SU-DHL-6 (cell line): Measurements from ENCODE around the gene EIF2AK3.
A peak's percentile ranks its signal among the peaks of the same experiment; 100 is the strongest.
"Not testable (repeated sequence)": the region's sequence is repeated elsewhere in the genome, so short reads cannot be mapped to it uniquely, and the experiment has no call there.

Source experiments
- H2AFZ ChIP-seq: fragments of 200-600 bp; sonication (generic); 2 replicates; pipeline ENCODE4 v1.6.1; 2014; ENCODE audit warnings: low read depth, mild to moderate bottlenecking, moderate library complexity, mixed read lengths, antibody characterized with exemption, low read length; ENCODE audit not compliant: severe bottlenecking
- H3F3A ChIP-seq: fragments of 200-600 bp; shearing (Covaris generic); 2 replicates; pipeline ENCODE4 v1.6.0; 2016; ENCODE audit warnings: antibody characterized with exemption, mild to moderate bottlenecking; ENCODE audit not compliant: insufficient read depth
- H3K27ac ChIP-seq: fragments of 200-600 bp; sonication (generic); 2 replicates; pipeline ENCODE4 v1.5.1; 2016; ENCODE audit warnings: low read depth, mild to moderate bottlenecking, low read length, moderate library complexity, mixed read lengths
- H3K27me3 ChIP-seq: fragments of 200-600 bp; sonication (generic), shearing (Covaris generic); 2 replicates; pipeline ENCODE4 v1.6.0; 2014; ENCODE audit warnings: mild to moderate bottlenecking, low read length
- H3K36me3 ChIP-seq: fragments of 200-600 bp; sonication (generic); 2 replicates; pipeline ENCODE4 v1.6.1; 2014; ENCODE audit warnings: mild to moderate bottlenecking, low read length, mixed read lengths
- H3K4me2 ChIP-seq: fragments of 300-600, 200-600 bp; shearing (Covaris generic), sonication (generic); 2 replicates; pipeline ENCODE4 v1.6.0; 2014; ENCODE audit warnings: low read length, low read depth, mild to moderate bottlenecking; ENCODE audit not compliant: poor library complexity, severe bottlenecking
- H3K4me3 ChIP-seq: fragments of 200-600 bp; sonication (generic); 2 replicates; pipeline ENCODE4 v1.5.1; 2014; ENCODE audit warnings: antibody characterized with exemption, low read length, mild to moderate bottlenecking, mixed read lengths; ENCODE audit not compliant: insufficient read depth, poor library complexity, severe bottlenecking
- H3K79me2 ChIP-seq: fragments of 200-600 bp; sonication (generic); 2 replicates; pipeline ENCODE4 v1.6.1; 2014; ENCODE audit warnings: mild to moderate bottlenecking, low read length, moderate library complexity; ENCODE audit not compliant: insufficient read depth
- H3K9ac ChIP-seq: fragments of 200-600 bp; sonication (generic); 2 replicates; pipeline ENCODE4 v1.7.0; 2014; ENCODE audit warnings: mild to moderate bottlenecking, low read length
- H3K9me2 ChIP-seq: fragments of 200-600 bp; sonication (generic); replicated peaks from 2 replicates; pipeline ENCODE4 v1.6.1; 2014; ENCODE audit warnings: low read length; ENCODE audit not compliant: insufficient read depth
- H3K9me3 ChIP-seq: fragments of 200-600 bp; sonication (generic); 2 replicates; pipeline ENCODE4 v1.6.1; 2014; ENCODE audit warnings: low read length, mixed read lengths; ENCODE audit not compliant: insufficient read depth
- H4K20me1 ChIP-seq: fragments of 200-600 bp; sonication (generic); 2 replicates; pipeline ENCODE4 v1.6.1; 2014; ENCODE audit warnings: low read depth, mild to moderate bottlenecking, antibody characterized with exemption, low read length, moderate library complexity, mixed read lengths
- EZH2phosphoT487 ChIP-seq: fragments of 200-600 bp; sonication (generic), shearing (Covaris generic); conservative IDR thresholded peaks from 2 replicates; pipeline ENCODE4 v1.6.1; 2018; ENCODE audit warnings: mild to moderate bottlenecking, antibody characterized with exemption, low read length, moderate library complexity, mixed read lengths
- TF ChIP-seq, protein P1 (sequence below): fragments of 200-600 bp; sonication (generic); IDR thresholded peaks from one replicate; pipeline ENCODE4 v1.5.1; 2017; ENCODE audit warnings: antibody characterized with exemption, mild to moderate bottlenecking, low read length, moderate library complexity; ENCODE audit not compliant: insufficient read depth, poor library complexity, severe bottlenecking

EIF2AK3 gene

GRCh38 chr2:88626171-88627054, 851 bp downstream of the EIF2AK3 start:
- Histone ChIP-seq H2AFZ (no peak overlapping the region), H3F3A (peaks cover 7% of the 10 kb centered on the region; the same call in 1 of the 2 replicates), H3K9me2 (no peaks in the 10 kb centered on the region), H3K9me3 (no peaks in the 10 kb centered on the region), H3K27ac (peak overlapping the region; percentile 72), H3K79me2 (peaks cover 61% of the 10 kb centered on the region), H3K4me2 (peak overlapping the region; percentile 88), H4K20me1 (peaks cover 3% of the 10 kb centered on the region; the same call in 1 of the 2 replicates), H3K27me3 (no peaks in the 10 kb centered on the region), H3K9ac (peak overlapping the region; percentile 90), H3K4me3 (peak overlapping the region; percentile 91), H3K36me3 (peaks cover 4% of the 10 kb centered on the region; the same call in 1 of the 2 replicates)
- TF ChIP-seq, protein P1, sequence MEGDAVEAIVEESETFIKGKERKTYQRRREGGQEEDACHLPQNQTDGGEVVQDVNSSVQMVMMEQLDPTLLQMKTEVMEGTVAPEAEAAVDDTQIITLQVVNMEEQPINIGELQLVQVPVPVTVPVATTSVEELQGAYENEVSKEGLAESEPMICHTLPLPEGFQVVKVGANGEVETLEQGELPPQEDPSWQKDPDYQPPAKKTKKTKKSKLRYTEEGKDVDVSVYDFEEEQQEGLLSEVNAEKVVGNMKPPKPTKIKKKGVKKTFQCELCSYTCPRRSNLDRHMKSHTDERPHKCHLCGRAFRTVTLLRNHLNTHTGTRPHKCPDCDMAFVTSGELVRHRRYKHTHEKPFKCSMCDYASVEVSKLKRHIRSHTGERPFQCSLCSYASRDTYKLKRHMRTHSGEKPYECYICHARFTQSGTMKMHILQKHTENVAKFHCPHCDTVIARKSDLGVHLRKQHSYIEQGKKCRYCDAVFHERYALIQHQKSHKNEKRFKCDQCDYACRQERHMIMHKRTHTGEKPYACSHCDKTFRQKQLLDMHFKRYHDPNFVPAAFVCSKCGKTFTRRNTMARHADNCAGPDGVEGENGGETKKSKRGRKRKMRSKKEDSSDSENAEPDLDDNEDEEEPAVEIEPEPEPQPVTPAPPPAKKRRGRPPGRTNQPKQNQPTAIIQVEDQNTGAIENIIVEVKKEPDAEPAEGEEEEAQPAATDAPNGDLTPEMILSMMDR, result no peak
- TF ChIP-seq EZH2phosphoT487, result no peak

DNA sequence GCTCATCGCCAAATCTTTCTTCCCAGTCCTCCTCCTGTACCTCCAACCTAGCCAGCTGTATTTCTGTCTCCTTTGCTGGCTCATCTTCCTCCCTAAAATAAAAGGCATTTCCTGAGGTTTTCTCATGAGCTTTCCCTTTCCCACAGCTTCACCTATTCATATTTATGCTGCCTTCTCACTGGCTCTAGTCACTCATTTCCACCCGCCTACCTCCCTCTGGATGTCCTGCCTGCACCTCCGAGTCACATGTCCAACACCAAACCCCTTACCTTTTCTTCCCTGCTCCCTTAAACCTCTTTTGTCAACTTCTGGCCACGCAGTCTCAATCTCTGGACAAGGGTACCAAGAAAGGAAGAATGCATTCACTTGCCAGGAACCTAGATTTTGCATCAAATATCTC, 2.8 kb downstream of the EIF2AK3 start:
- Histone ChIP-seq H3K4me3 (peak overlapping the region; percentile 91), H4K20me1 (peaks cover 3% of the 10 kb centered on the region; the same call in 1 of the 2 replicates)

DNA sequence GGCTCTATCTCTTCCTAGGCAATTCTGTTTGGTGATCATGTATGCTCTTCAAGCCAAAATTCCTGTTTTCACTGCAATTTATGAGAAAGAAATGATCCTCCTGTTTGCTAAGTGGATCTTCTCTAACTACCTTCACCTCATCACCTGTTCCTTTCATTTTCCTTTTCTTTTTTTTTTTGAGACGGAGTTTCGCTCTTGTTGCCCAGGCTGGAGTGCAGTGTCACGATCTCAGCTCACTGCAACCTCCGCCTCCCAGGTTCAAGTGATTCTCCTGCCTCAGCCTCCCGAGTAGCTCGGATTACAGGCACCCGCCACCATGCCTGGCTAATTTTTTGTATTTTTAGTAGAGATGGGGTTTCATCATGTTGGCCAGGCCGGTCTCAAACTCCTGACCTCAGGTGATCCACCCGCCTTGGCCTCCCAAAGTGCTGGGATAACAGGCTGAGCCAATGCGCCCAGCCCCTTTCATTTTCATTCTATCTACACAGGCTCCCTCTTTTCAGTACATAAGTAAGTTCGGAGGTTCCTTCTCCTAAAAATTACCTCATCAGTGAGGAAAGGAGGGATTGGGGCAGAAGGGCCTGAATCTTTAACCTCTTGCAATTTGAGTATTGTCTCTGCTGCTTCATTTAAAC, 3.3 kb downstream of the EIF2AK3 start:
- not testable (repeated sequence) for H3K27me3 ChIP-seq, H2AFZ ChIP-seq, H3K9me3 ChIP-seq, H3F3A ChIP-seq, H3K9me2 ChIP-seq, H3K36me3 ChIP-seq, H4K20me1 ChIP-seq
- H3K79me2 ChIP-seq, result peaks cover 84% of the 10 kb centered on the region
- H3K9ac ChIP-seq, result peak overlapping the region; percentile 90
- peak overlapping the region; percentile 72 for H3K27ac ChIP-seq
- H3K4me3 ChIP-seq, result peak overlapping the region; percentile 91
- peak overlapping the region; percentile 88 for H3K4me2 ChIP-seq

More for the DNA sequence above, 2.8 kb downstream of the EIF2AK3 start:
- H3K4me2 ChIP-seq, result peak overlapping the region; percentile 88
- peak overlapping the region; percentile 90 for H3K9ac ChIP-seq
- H3K79me2 ChIP-seq, result peaks cover 81% of the 10 kb centered on the region
- peaks cover 4% of the 10 kb centered on the region; the same call in 1 of the 2 replicates for H3K36me3 ChIP-seq
- H2AFZ ChIP-seq, result no peak overlapping the region
- no peaks in the 10 kb centered on the region for H3K9me3 ChIP-seq
- H3F3A ChIP-seq, result peaks cover 7% of the 10 kb centered on the region; the same call in 1 of the 2 replicates
- H3K9me2 ChIP-seq, result no peaks in the 10 kb centered on the region
- H3K27me3 ChIP-seq, result no peaks in the 10 kb centered on the region
- peak overlapping the region; percentile 72 for H3K27ac ChIP-seq
- TF ChIP-seq, protein P1, result no peak

DNA sequence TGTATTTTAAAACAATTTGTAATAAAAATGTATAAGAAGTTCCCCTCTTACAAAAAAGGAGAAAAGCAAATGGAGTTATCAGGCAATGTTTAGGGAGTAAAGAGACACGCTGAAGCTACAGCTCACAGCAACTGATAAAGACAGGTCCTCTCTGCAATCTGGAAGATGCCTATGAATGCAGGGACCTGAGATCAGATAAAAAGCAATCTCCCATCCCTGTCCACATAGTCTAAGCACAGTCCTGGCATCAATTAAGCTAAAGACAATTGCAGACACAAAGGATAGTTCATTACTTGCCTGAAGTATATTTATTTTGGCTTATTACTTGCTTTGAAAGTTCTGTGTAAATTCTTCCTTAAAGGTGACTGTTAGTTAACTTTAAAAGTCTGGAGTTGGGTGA, 5.0 kb downstream of the EIF2AK3 start:
- H4K20me1 ChIP-seq, result peaks cover 3% of the 10 kb centered on the region; the same call in 1 of the 2 replicates
- H2AFZ ChIP-seq, result no peak overlapping the region
- no peaks in the 10 kb centered on the region for H3K9me3 ChIP-seq
- peaks cover 4% of the 10 kb centered on the region; the same call in 1 of the 2 replicates for H3K36me3 ChIP-seq
- no peaks in the 10 kb centered on the region for H3K9me2 ChIP-seq
- peaks cover 7% of the 10 kb centered on the region; the same call in 1 of the 2 replicates for H3F3A ChIP-seq
- peak overlapping the region; percentile 90; the same call in 1 of the 2 replicates for H3K9ac ChIP-seq
- TF ChIP-seq, protein P1, result no peak
- no peak for TF ChIP-seq EZH2phosphoT487
- H3K79me2 ChIP-seq, result peaks cover 99% of the 10 kb centered on the region
- H3K4me3 ChIP-seq, result no peak overlapping the region
- peak overlapping the region; percentile 68 for H3K27ac ChIP-seq
- H3K27me3 ChIP-seq, result no peaks in the 10 kb centered on the region
- H3K4me2 ChIP-seq, result peak overlapping the region; percentile 88
